ENCODE data around the gene BEND5.

BEND5 gene

GRCh38 chr1:48718116-48718630 is 58.5 kb downstream of the BEND5 start:
- no peak for DNase-seq

DNA sequence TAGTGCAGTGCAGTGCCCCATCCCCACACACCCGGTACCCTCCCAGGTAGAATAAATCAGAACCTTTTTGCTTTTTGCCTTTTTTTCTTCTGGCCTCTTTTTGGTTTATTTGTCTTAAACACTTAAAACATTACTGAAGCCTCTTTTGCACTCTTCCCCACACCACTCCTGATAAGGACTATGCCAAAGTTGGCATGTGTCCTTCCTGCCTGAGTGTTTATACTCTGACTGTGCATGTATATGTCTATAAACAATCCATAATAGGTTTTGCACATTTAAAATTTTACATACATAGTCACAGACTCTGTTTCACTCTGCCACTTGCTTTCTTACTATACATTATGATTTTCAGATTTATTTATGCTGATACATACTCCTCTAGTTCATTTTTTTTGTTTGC is 59.6 kb downstream of the BEND5 start:
- no peak for DNase-seq

DNA sequence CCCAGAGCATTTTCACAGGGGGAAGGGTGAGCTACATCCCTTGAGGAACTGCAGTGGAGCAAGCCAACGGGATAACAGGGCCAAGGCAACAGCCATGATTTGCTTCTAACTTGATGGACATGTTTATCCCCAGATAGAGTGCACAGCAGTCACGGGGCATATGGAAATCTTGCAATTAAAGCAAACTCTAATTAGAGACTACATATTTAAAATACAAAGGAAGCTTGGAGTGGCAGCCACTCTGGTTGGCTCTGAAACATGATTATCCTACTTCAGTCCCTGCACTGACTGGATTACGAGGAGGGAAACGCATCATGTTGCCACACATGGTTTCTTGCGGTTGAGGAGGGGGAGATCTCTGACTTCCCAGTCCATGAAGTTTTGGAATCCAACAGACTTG is 60.8 kb downstream of the BEND5 start:
- no peak for DNase-seq

DNA sequence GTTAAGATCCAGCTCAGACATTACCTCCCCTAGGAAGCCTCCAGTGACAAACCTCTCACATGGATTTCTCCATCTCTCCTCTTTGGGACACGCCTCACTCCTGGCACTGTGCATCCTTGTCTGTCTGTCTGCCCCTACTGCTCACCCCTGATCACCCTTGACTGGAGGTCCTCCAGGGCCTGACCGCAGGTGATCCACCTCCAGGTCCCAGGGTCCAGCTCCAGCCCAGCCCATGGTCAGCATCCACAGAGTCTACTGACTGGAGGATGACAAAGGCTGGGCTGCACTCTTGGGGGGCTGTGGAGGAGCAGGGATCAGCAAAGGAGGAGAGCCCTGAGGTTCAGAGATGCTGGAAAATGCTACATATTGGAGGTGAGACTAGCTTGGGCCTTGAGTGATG is 65.8 kb downstream of the BEND5 start:
- no peak for DNase-seq

- DNase-seq, result no peak
These were observed 66.4 kb downstream of the BEND5 start for GRCh38 chr1:48710318-48710717.

DNA sequence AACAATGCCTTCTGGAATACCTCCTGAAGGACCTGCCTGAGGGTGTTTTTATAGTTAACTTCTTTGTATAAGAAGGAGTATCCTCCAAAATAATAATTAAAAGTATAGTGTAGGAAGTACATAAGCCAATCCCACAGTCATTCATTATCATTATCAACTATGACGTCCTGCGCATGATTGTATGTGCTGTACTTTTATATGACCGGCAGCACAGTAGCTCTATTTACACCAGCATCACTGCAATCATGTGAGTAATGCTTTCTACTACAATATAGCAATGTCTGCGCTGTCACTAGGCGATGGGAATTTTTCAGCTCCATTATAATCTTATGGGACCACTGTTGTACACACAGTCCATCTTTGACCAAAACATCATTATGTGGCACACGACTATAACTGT is 72.0 kb downstream of the BEND5 start:
- DNase-seq, result no peak

GRCh38 chr1:48701445-48701844 is 75.2 kb downstream of the BEND5 start:
- no peak for DNase-seq

DNA sequence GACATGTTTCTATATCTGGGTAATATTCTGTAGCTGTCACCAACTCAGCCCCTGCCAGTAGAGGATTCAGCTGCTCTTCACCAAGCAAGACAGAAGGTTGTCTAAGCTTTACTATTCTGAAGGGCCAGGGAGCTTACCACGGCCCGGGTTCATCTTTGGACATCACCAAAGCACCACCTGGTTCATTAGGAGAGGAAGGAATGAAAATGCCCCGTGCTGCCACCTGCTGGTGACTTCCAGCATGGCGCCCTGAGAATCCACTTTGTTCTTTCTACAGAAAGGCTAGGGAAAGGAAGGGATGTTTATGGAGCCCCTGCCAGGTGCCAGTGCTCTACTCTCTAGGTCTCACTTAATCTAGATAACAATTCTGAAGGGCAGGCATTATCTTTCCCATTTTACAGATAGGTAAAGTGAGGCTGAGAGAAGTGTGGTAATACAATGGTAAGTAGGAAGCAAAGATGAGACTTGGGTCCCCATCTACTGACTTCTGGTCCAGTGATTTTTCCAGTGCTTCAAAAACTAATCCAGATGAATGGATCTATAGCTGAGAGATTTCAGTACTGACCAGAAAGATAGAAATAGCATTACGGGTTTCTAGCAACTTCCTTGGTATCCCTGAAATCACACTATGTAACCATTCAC is 79.5 kb downstream of the BEND5 start:
- peak; percentile 72 for DNase-seq

- DNase-seq, result peak; percentile 85
These were observed 81.5 kb downstream of the BEND5 start for GRCh38 chr1:48695161-48695560.

GRCh38 chr1:48693674-48694320 is 82.9 kb downstream of the BEND5 start:
- DNase-seq, result peak; percentile 57

DNA sequence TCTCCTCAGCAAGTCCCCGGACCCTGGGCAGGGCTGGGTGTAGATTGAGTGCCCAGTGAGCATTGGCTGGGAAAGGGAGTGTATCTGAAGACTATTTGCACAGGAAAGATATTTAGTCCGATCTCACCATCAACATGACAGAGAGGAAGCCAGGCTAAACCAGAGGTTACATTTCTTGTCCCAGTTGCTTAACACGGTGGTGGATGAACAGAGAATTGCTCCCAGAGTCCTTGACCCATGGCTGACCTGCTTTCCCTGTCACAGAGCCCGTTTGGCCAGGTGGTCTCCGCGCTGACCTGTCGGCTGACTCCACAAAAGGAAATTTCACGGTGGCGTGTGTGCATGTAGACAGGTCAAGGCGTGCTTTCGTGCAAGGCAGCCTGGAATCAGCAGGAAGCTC is 83.5 kb downstream of the BEND5 start:
- DNase-seq, result no peak

GRCh38 chr1:48692235-48692634 is 84.5 kb downstream of the BEND5 start:
- no peak for DNase-seq

GRCh38 chr1:48691429-48692001 is 85.2 kb downstream of the BEND5 start:
- no peak for DNase-seq

- DNase-seq, result no peak
These were observed 88.5 kb downstream of the BEND5 start for GRCh38 chr1:48688102-48688760.

DNA sequence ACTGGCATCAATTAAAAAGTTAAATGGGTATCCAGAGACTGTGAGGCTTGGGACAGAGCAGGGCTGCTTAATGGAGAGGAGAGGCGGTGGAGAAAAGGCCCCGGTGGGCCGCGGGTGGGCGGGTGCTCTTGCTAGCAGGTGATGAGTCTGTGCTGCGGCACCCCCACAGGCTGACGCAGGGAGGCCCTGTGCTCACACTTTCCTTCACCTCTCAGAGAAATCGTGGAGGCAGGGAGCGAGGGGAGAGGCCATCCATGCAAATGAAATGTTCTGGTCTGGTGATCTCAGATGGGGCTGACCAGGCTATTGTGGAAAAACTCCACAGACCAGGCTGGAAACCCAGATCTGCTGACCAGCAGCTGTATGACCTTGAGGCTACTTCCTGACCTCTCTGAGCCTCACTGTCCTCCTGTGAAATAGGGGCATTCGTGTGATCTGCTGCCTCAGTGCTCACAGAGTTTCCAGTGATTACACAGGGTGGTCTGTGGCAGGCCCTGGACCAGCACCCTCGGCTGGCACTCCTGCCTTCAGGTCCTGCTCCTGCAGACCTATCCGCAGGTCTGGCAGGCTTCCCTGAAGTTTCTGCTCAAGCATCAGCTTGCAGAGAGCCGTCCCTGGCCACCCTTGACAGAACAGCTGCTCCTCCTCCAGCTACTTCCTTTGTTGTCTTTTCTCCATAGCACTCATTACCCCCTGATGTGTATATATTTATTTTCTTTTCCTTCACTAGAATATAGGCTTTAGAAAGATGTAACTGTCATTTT is 89.2 kb downstream of the BEND5 start:
- no peak for DNase-seq

GRCh38 chr1:48686159-48686558 is 90.5 kb downstream of the BEND5 start:
- no peak for DNase-seq

DNA sequence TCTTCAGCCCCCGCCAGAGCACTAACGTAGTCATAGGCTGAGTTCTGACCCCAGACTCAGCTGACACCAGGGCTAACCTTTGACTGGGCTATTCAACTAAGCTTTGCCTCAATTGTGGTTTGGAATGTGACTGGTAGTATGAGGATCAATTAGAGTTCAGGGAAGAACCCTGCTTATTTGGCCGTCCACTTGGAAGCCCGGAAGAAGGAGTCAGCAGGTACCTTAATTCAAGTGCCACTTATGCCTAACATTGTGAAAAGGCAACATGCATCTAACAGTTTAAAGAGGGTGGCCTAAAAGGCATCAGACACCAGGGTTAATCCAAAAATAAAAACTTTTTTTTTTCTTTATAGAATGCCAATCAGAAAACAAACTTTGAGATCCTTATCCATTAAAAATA is 92.3 kb downstream of the BEND5 start:
- DNase-seq, result no peak

DNA sequence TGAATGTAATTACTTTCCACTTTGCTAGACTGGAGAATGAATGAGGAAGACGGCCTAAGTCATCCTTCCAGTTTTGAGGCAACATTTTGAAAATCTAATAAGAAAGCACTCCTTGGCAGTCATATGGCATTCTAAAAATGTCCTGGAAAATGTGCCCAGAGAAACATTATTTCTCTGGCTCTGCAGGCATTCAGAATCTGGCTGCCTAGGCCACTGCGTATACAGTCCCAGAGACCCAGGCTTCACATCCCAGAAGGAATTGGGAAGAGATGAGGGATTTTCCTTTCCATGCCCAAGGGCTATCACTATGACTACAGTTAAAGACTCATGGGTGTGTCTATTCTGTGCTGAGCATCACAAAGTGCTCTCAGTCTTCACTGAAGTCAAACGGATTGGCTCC is 92.9 kb downstream of the BEND5 start:
- DNase-seq, result no peak

GRCh38 chr1:48681476-48682305 is 95.0 kb downstream of the BEND5 start:
- DNase-seq, result no peak

DNA sequence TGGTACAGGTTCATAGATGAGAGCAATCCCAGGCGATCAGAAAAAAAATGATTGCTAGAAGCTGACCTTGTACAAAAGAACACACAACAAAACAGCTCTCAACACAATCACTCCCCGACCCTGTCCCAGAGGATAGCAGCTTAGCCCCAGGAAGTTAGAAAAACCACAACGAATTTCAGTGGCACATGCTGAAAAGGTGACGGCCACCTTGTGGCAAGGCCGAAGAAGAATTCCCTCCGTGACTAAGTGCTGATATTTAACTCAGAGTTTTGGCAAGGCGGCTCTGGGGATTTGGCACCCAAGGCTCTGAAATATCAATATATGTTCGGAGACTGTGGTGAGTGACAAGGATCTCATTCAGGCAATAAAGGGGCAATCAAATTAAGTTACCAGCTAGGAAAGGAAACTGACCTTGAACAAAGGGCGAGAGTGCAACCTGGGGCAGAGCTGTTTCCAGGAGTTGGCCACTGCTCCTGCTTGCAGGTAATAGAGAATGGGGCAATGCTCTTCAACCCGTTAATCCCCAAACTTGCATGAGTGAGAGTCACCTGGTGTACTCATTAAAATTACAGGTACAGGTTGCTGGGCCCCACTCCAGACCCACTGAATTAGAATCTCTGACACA is 96.2 kb downstream of the BEND5 start:
- DNase-seq, result no peak

- no peak for DNase-seq
These were observed 96.8 kb downstream of the BEND5 start for GRCh38 chr1:48679859-48680258.
